Adrenal gland (tissue), 12 donors: ENCODE results near the gene APP. TPM values are rescaled to one million over a fixed set of nuclear protein-coding genes. Genes with fewer than 3 reads are reported as not detected.
"Not testable (repeated sequence)": the region's sequence is repeated elsewhere in the genome, so short reads cannot be mapped to it uniquely, and the experiment has no call there.

ENCODE experiments used
- DNase-seq, 7 donors: peaks; one replicate each; pipeline ENCODE4 v3.0.0-alpha.2; 2019 to 2020
- H3K27ac ChIP-seq, 5 donors: fragments of 200-600 bp; sonication (generic) in 4 of 5; 1 replicate in 3 of 5; 2 replicates in 2 of 5; pipeline versions ENCODE4 v1.5.1 to v1.8.0; 2016 to 2020; ENCODE audit warnings: mild to moderate bottlenecking in 1 of 5
- H3K27me3 ChIP-seq: fragments of 200-600 bp; 2 replicates; pipeline ENCODE4 v1.8.0; 2021
- H3K36me3 ChIP-seq, 2 donors: fragments of 200-600 bp; replicated peaks in 1 of 2; 1 replicate in 1 of 2; 2 replicates in 1 of 2; pipeline versions ENCODE4 v1.5.1 to v1.8.0; 2018 to 2022
- H3K4me1 ChIP-seq, 2 donors: fragments of 200-600 bp; replicated peaks in 1 of 2; 1 replicate in 1 of 2; 2 replicates in 1 of 2; pipeline versions ENCODE4 v1.5.1 to v1.8.0; 2018 to 2021
- H3K4me3 ChIP-seq, 4 donors: fragments of 200-600 bp; sonication (generic) in 3 of 4; one replicate each; pipeline ENCODE4 v1.5.1; 2016 to 2018
- H3K9me3 ChIP-seq, 3 donors: fragments of 200-600 bp; sonication (generic) in 1 of 3; replicated peaks in 1 of 3; 1 replicate in 2 of 3; 2 replicates in 1 of 3; pipeline versions ENCODE4 v1.5.1 to v1.8.0; 2016 to 2021
- CTCF ChIP-seq, 6 experiments: fragments of 450-650 bp in 4 of 6; fragments of 200-600 bp in 2 of 6; sonication (generic) in 1 of 6; IDR thresholded peaks; 1 replicate in 5 of 6; 2 replicates in 1 of 6; pipeline versions ENCODE4 v1.5.1 to v1.8.0; 2016 to 2021; ENCODE audit warnings: antibody characterized with exemption in 6 of 6, mild to moderate bottlenecking in 2 of 6, moderate library complexity in 1 of 6
- POLR2A ChIP-seq, 2 donors: fragments of 450-650 bp; IDR thresholded peaks; one replicate each; pipeline ENCODE4 v1.6.1; 2017; ENCODE audit warnings: antibody characterized with exemption in 2 of 2, mild to moderate bottlenecking in 2 of 2, moderate library complexity in 1 of 2
- WGBS, 4 donors: extraction: QIAGEN DNeasy Blood & Tissue Kit in 2 of 4; methylation state at CpG; one replicate each; pipeline versions ENCODE4 v1.1.5 to v1.1.7; 2013 to 2017; 5-methylcytosine and 5-hydroxymethylcytosine counted together
- intact Hi-C, 2 donors: fragments of 100-400 bp; cut with DNase I; formaldehyde crosslinking; loops; one replicate each; pipeline versions ENCODE4 v1.14.1 to v1.15.0; 2022 to 2023
- polyA plus RNA-seq, 3 donors: library from polyadenylated mRNA; stranded (reverse); fragments of 200-250 nt in 2 of 3; fragments of 350-450 nt in 1 of 3; fragmentation: Illumina TruSeq in 1 of 3; extraction: RNeasy Lipid Tissue Mini Kit (QIAGEN cat#74804) in 1 of 3; gene quantifications; one replicate each; pipeline ENCODE4 v1.2.3, GENCODE V29; 2013 to 2014
- total RNA-seq, 9 donors: library from RNA; depleted of rRNA in 4 of 9; stranded (reverse); fragments of >200 nt in 4 of 9; fragments of 120-200 nt in 1 of 9; fragmentation: NEBNext Ultra II Directional in 1 of 9; extraction: Animal tissue kit (Norgen Biotek cat#: 25700) in 1 of 9; gene quantifications; one replicate each; pipeline versions ENCODE4 v1.1.0 to v1.2.4, GENCODE V29; 2013 to 2023
- donor health status: healthy with polysubstance abuse.
- donor health status: Bipolar disorder and iron deficiency.
- donor health status: DM: yes; HTN: yes; CAD: no.
- donor health status: DM: no; HTN: no; CAD: no.
- donor health status: DM: no; HTN: no; CAD: no.
- donor health status: DM: yes; HTN: yes; CAD: no.

APP gene
- total and polyA plus RNA-seq, 12 donors, result 161 to 1,079 (median 710) TPM

DNA sequence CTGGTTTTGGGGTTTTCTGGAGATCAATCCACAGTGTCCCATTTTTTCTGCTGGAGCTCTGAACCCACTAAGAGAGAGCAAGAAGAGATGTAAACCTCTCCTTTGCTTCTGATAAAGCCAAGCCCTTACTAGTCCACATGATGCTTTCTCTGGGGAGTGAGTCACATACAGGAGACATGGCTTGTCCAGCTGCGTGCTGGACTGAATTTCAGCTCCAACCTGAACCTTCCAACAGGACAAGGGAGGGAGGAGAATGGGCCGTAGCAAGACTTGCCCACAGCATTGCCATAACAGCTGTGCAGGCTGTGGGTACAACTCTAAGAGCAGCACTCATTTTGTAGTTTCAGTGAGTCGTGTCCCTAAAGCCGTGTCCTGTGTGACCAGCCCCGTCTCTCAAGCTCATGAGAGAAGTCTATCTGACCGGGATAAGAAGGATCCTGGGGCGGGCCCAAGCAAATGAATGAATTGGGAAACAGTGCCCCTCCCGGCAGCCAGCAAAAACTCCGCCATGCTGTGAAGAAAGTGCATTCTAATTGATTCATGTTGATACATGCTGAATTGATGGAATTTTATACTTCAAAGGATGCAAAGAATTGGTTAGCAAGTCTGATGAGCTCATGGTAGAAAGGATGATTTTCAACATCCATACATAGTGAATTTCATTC lies 240.6 kb downstream of the APP start:
- peak overlapping the region in 1 of 5 donors; percentile 36 for H3K27ac ChIP-seq
- no peaks in the 10 kb centered on the region for H3K27me3 ChIP-seq
- DNase-seq, result peak in 2 of 7 donors; percentile 14 to 35
- no peaks in the 10 kb centered on the region for H3K9me3 ChIP-seq
- no peak overlapping the region for H3K4me3 ChIP-seq
- no peaks in the 10 kb centered on the region for H3K36me3 ChIP-seq
- 81 to 89% (median 89%) methylated on average over 9 of the region's 9 CpGs for whole genome bisulfite sequencing, 4 donors
- TF ChIP-seq POLR2A (IDR thresholded peaks at IDR 0.05) (no peak), CTCF (IDR thresholded peaks at IDR 0.05) (no peak)
- peaks cover 27 to 31% of the 10 kb centered on the region in 2 donors for H3K4me1 ChIP-seq
- intact Hi-C loops, result no loop called here

GRCh38 chr21:25927195-25927880 lies 243.2 kb downstream of the APP start:
- no peaks in the 10 kb centered on the region for H3K9me3 ChIP-seq
- H3K36me3 ChIP-seq, result no peaks in the 10 kb centered on the region
- peaks cover 29 to 31% of the 10 kb centered on the region in 2 donors for H3K4me1 ChIP-seq
- peak overlapping the region; percentile 40 to 78 (median 74) for H3K27ac ChIP-seq
- no peaks in the 10 kb centered on the region for H3K27me3 ChIP-seq
- intact Hi-C loops, result no loop called here
- TF ChIP-seq CTCF (IDR thresholded peaks at IDR 0.05) (no peak), POLR2A (IDR thresholded peaks at IDR 0.05) (no peak)
- WGBS, 4 donors, result 31 to 38% (median 33%) methylated on average over 6 of the region's 6 CpGs
- peak in 3 of 7 donors; percentile 25 to 55 (median 31) for DNase-seq
- no peak overlapping the region for H3K4me3 ChIP-seq

GRCh38 chr21:25925936-25926335 lies 244.6 kb downstream of the APP start:
- Histone ChIP-seq H3K4me1 (peaks cover 29 to 31% of the 10 kb centered on the region in 2 donors), H3K9me3 (no peaks in the 10 kb centered on the region), H3K27me3 (no peaks in the 10 kb centered on the region), H3K27ac (peak overlapping the region; percentile 10 to 84 (median 62)), H3K4me3 (no peak overlapping the region), H3K36me3 (no peaks in the 10 kb centered on the region)
- peak in 6 of 7 donors; percentile 40 to 73 (median 60) for DNase-seq
- intact Hi-C loops, result no loop called here
- TF ChIP-seq POLR2A (IDR thresholded peaks at IDR 0.05) (no peak), CTCF (IDR thresholded peaks at IDR 0.05) (no peak)
- 7 to 9% (median 8%) methylated on average over 2 of the region's 2 CpGs for WGBS, 4 donors

DNA sequence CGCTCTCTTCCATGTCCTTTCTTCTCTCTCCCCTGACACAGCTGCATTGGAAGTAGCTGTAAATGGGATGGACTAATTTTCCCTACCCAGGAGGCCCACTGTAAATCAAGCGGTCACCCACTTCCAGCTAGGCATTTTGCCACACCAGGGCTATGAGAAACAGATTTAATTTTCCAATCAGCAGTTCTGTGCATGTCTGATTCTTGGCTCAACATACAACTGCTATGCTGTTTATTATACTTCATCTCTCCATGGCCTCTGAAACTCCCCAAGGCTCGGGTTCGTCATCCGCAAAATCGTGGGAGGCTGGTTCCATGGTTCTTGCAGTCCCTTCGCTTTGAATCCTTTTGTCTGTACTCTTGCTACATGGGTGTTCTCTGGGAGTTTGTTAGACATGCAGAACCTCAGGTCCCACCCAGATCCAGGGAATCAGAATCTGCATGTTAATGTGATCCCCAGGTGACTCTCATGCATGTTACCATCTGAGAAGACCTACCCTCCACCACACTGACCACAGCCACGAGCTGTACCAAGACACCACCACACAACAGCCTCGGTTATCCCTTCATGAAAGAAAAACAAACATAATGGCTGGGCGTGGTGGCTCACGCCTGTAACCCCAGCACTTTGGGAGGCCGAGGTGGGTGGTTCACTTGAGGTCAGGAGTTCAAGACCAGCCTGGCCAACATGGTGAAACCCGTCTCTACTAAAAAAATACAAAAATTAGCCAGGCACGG lies 245.3 kb downstream of the APP start:
- intact Hi-C loops, result no loop called here
- H3K36me3 ChIP-seq, result no peaks in the 10 kb centered on the region
- peak overlapping the region; percentile 10 to 84 (median 62) for H3K27ac ChIP-seq
- peak in 1 of 7 donors; percentile 50 for DNase-seq
- H3K9me3 ChIP-seq, result no peaks in the 10 kb centered on the region
- H3K27me3 ChIP-seq, result no peaks in the 10 kb centered on the region
- TF ChIP-seq POLR2A (IDR thresholded peaks at IDR 0.05), result no peak
- TF ChIP-seq CTCF (IDR thresholded peaks at IDR 0.05), result no peak
- peaks cover 29 to 31% of the 10 kb centered on the region in 2 donors for H3K4me1 ChIP-seq
- 72 to 84% (median 78%) methylated on average over 12 to 14 of the region's 14 CpGs for WGBS, 4 donors
- no peak overlapping the region for H3K4me3 ChIP-seq

DNA sequence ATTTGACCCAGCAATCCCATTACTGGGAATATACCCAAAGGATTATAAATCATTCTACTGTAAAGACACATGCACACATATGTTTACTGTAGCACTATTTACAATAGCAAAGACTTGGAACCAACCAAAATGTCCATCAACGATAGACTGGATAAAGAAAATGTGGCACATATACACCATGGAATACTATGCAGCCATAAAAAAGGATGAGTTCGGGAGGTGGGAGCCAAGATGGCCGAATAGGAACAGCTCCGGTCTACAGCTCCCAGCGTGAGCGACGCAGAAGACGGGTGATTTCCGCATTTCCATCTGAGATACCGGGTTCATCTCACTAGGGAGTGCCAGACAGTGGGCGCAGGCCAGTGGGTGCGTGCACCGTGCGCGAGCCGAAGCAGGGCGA lies 252.4 kb downstream of the APP start:
- H3K9me3 ChIP-seq, H3K36me3 ChIP-seq, H3K27me3 ChIP-seq, DNase-seq, H3K4me3 ChIP-seq, intact Hi-C loops, H3K27ac ChIP-seq, H3K4me1 ChIP-seq: not testable (repeated sequence)
- 94 to 96% (median 95%) methylated on average over 7 to 17 of the region's 17 CpGs for WGBS, 4 donors
